Ishikawa (cell line): ENCODE results near the gene RIPOR2.

Source experiments
- CEBPB ChIP-seq: IDR thresholded peaks from 2 replicates; pipeline ENCODE4 v1.6.1; 2012
- EP300 ChIP-seq: IDR thresholded peaks from 2 replicates; pipeline ENCODE4 v1.6.1; 2012; ENCODE audit warnings: borderline replicate concordance
- MAX ChIP-seq: IDR thresholded peaks from 2 replicates; pipeline ENCODE4 v1.6.1; 2012
- NFIC ChIP-seq: IDR thresholded peaks from 2 replicates; pipeline ENCODE4 v1.6.1; 2012
- RAD21 ChIP-seq: IDR thresholded peaks from 2 replicates; pipeline ENCODE4 v1.6.1; 2012; ENCODE audit warnings: low read depth
- REST ChIP-seq: IDR thresholded peaks from 2 replicates; pipeline ENCODE4 v1.6.1; 2012; ENCODE audit warnings: low read depth, mild to moderate bottlenecking
- TAF1 ChIP-seq: IDR thresholded peaks from 2 replicates; pipeline ENCODE4 v1.6.1; 2012; ENCODE audit warnings: low read depth, mild to moderate bottlenecking
- TCF12 ChIP-seq: IDR thresholded peaks from 2 replicates; pipeline ENCODE4 v1.6.1; 2012; ENCODE audit warnings: low read depth
- TEAD4 ChIP-seq: IDR thresholded peaks from 2 replicates; pipeline ENCODE4 v1.6.1; 2012
- USF1 ChIP-seq: IDR thresholded peaks from 2 replicates; pipeline ENCODE4 v1.6.1; 2012
- YY1 ChIP-seq: IDR thresholded peaks from 2 replicates; pipeline ENCODE4 v1.6.1; 2012; ENCODE audit warnings: low read depth
- ZBTB7A ChIP-seq: IDR thresholded peaks from 2 replicates; pipeline ENCODE4 v1.6.1; 2012; ENCODE audit warnings: low read depth

- TF ChIP-seq TEAD4 (no peak), YY1 (no peak), TAF1 (no peak), RAD21 (no peak), CEBPB (no peak), TCF12 (no peak), ZBTB7A (no peak), USF1 (no peak), MAX (no peak), NFIC (no peak), EP300 (no peak), REST (no peak)
These were observed 16.5 kb downstream of the RIPOR2 start for GRCh38 chr6:24919056-24919892.
